GM21576 (cell line): ENCODE data around the gene CTNND2.

Experiments used
- ATAC-seq: cut with Tn5 transposase; IDR thresholded peaks from one replicate; pipeline ENCODE4 v1.9.1; 2021; ENCODE audit warnings: mild to moderate bottlenecking, moderate library complexity; ENCODE audit not compliant: unreplicated experiment

The CTNND2 gene

GRCh38 chr5:11400316-11400715, 503.9 kb downstream of the CTNND2 start:
- ATAC-seq: no peak

- no peak for ATAC-seq
Observed at GRCh38 chr5:11398728-11399127, 505.5 kb downstream of the CTNND2 start.

GRCh38 chr5:11397549-11397948, 506.7 kb downstream of the CTNND2 start:
- ATAC-seq: no peak

- ATAC-seq: no peak
Observed at GRCh38 chr5:11396917-11397316, 507.3 kb downstream of the CTNND2 start.

- ATAC-seq: no peak
Observed at GRCh38 chr5:11394933-11395332, 509.3 kb downstream of the CTNND2 start.

GRCh38 chr5:11390291-11390767, 513.9 kb downstream of the CTNND2 start:
- no peak for ATAC-seq

GRCh38 chr5:11387382-11387781, 516.9 kb downstream of the CTNND2 start:
- ATAC-seq: no peak

GRCh38 chr5:11386398-11386797, 517.8 kb downstream of the CTNND2 start:
- no peak for ATAC-seq

GRCh38 chr5:11385901-11386293, 518.3 kb downstream of the CTNND2 start:
- ATAC-seq: no peak

GRCh38 chr5:11385251-11385900, 518.9 kb downstream of the CTNND2 start:
- no peak for ATAC-seq

GRCh38 chr5:11384441-11385250, 519.6 kb downstream of the CTNND2 start:
- ATAC-seq: no peak

GRCh38 chr5:11383506-11384095, 520.6 kb downstream of the CTNND2 start:
- ATAC-seq: no peak

- no peak for ATAC-seq
Observed at GRCh38 chr5:11378461-11378860, 525.8 kb downstream of the CTNND2 start.

- ATAC-seq: no peak
Observed at GRCh38 chr5:11377896-11378295, 526.4 kb downstream of the CTNND2 start.

GRCh38 chr5:11372191-11372590, 532.1 kb downstream of the CTNND2 start:
- no peak for ATAC-seq

- ATAC-seq: no peak
Observed at GRCh38 chr5:11371021-11371420, 533.2 kb downstream of the CTNND2 start.

- ATAC-seq: no peak
Observed at GRCh38 chr5:11364531-11364930, 539.7 kb downstream of the CTNND2 start.

- ATAC-seq: no peak
Observed at GRCh38 chr5:11363631-11364178, 540.5 kb downstream of the CTNND2 start.

GRCh38 chr5:11361768-11362167, 542.5 kb downstream of the CTNND2 start:
- no peak for ATAC-seq

- ATAC-seq: no peak
Observed at GRCh38 chr5:11357928-11358327, 546.3 kb downstream of the CTNND2 start.

- no peak for ATAC-seq
Observed at GRCh38 chr5:11355491-11355890, 548.8 kb downstream of the CTNND2 start.

GRCh38 chr5:11346336-11346735, 557.9 kb downstream of the CTNND2 start:
- ATAC-seq: no peak
